ENCODE data around the gene CD248.

- no peak for TF ChIP-seq POLR2A (IDR thresholded peaks at IDR 0.05)
- no peak for TF ChIP-seq CTCF (IDR thresholded peaks at IDR 0.05)
Observed at GRCh38 chr11:66291303-66291705, 25.5 kb downstream of the CD248 start.
